ENCODE data around the gene BPIFB4.
"Not testable (repeated sequence)": the region's sequence is repeated elsewhere in the genome, so short reads cannot be mapped to it uniquely, and the experiment has no call there.

BPIFB4 gene

DNA sequence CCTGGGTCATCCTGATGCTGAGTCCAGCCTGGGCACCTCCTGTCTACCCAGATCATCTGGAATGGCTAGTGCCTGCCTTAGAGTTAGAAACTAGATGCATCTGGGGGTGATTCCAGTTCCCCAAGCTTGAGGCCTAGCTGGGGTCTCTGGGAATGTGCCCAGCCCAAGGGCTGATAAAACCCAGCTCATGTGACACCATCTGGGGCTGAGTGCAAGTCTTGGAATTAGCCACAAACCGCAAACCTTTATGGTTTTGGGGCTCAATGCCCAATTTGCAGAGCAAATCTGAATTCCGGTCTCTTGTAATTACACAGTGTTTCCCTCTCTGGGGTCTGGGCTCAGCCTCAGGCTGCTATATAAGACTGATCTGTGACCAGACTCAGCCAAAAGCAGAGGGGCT lies at the start of gene BPIFB4:
Gene BPIFB4, plus strand, starts transcription at position 385 of the 400 bp plus-strand sequence. CDS start 1,884 bp downstream, outside the sequence.
- DNase-seq: no peak

DNA sequence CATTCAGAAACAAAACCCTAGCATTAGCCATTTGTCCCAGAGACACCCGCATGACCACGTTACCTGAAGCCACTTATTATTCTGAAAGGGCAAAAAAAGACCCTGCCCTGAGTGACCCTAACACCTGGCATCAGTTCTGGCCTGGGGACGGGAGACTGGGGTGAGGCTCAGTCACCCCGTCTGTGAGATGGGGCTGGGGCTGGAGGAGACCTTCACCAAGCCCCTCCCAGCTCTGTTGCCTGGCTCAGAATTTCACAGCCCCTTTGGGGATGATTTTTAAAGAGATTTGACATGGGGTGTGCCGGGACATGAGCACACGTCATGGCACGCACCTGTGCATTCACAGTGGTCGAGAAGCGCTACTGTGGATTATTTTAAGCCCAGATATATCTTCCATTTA lies 49.4 kb upstream of the BPIFB4 start:
- no peak for DNase-seq

DNA sequence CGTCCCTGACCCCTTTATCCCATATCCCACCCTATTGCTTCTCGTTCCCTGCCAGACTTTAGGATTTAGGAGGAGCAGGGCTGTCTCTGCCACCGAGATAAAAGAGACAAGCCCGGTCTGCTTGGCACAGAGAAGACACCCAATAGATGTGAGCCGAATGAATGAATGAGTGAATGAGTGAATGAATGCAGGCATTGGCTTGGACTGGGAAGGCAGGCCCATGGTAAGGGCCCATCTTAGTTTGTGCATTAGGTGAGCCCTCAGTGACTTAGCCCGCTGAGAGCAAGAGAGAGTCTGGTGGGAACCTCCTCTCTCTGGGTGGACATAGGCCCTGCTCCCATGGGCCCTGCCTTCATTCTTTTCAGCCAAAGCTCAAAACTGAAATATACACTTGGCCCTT lies 48.9 kb upstream of the BPIFB4 start:
- DNase-seq: no peak

DNA sequence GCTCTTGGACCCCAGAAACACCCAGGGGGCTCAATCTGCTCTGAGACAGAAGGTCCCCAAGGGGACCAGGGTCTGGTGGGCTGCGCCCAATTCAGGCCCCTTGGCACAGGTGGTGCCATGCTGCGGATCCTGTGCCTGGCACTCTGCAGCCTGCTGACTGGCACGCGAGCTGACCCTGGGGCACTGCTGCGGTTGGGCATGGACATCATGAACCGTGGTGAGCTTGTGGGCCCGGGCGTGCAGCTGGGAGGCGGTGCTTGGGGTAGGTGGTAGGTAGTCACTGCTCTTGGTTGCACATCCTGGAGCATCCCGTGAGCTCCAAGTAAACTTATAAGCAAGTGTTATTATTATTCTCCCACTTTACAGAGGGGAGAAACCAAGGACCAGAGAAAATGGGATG lies 47.9 kb upstream of the BPIFB4 start, which contains the start of gene BPIFB6:
Gene BPIFB6, plus strand, starts transcription at position 118 of the 400 bp plus-strand sequence. Its CDS starts 0 bp downstream, at position 118.
- DNase-seq: no peak

DNA sequence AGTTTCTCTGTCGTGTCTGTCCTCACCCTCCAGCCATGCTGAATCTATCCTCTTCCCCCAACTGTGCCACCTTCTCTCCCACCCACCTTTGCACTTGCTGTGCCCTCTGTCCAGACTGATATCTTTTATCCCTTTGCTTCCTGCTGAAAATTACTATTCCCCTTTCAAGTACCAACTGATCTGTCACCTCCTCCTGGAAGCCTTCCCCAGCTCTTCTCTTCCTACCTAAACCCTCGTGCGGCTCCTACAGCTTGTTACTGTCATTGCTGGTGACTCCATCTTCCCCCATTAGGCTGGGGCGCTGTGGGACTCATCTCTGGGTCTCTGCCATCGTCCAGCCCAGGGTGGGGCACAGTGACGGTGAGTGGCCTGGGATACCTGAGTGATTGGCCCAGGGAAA lies 46.9 kb upstream of the BPIFB4 start:
- DNase-seq: no peak

DNA sequence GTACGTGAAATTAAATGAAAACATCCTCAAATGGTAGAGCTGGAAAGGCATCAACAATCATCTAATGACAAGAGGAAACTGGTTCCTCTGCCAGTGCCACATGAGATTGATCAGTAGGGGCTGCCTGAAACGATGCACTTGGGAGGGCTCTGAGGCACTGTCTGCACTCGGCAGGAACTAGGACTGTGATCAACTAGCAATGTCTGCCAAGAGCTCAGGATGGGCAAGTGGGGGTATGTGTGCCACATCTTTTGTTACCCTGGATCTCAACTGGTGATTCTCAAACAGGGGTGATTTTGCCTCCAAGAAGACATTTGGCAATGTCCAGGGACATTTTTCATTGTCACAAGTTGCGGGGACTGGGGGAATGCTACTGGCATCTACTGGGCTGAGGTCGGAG lies 46.1 kb upstream of the BPIFB4 start:
- no peak for DNase-seq

DNA sequence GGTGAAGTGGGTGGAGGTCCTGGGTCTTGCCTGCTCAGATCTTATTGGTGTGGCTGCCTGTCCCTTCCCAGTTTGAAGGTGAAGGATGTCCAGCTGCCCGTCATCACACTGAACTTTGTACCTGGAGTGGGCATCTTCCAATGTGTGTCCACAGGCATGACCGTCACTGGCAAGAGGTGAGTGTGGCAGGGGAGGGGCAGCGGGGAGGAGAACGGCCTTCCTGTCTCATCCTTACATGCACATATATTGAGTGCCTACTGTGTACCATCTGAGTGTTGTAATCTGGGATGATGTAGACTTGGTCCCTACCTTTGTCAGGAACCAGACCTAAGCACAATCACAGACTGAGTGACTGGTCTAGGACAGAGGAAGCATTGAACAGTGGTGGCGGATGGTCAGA lies 45.3 kb upstream of the BPIFB4 start:
- no peak for DNase-seq

DNA sequence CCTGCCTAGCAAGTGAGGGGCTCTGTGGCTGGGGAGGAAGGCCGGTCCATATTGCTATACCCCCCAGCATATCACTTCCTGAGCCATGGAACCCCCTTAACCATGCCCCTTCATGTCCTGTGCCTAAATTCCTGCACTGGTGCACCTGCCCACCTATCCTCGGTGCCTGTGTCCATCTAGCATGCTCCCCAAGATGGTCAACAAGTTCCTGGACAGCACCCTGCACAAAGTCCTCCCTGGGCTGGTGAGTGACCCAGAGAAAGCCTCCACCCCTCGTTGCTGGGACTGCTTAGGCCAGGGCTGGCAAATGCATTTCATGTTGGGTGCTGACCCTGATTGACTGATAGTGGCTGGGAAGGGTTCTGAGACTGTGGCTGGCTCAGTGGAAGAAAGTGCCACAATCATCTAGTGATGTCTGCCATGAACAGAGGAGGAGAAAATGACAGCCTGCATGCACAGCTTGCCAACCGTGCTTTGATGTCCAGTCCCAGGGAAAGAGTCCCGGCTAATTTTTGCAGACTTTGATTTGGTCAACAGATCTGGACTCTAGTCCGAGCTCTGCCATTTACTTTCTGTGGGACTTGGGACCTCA lies 44.4 kb upstream of the BPIFB4 start:
- no peak for DNase-seq

DNA sequence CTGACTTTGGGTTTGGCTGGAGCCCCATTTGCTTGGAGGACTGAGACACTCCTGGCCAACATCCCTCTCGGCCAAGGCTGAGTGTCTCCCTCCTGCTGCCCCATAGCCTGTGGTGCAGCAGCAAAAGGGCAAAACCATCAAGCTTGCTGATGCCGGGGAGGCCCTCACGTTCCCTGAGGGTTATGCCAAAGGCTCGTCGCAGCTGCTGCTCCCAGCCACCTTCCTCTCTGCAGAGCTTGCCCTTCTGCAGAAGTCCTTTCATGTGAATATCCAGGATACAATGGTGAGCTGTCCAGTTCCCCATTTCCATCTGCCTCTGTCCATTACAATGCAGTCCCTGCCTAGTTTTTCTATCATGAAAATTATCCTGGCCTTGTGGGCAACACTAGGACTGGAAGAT lies 42.0 kb upstream of the BPIFB4 start:
- DNase-seq: no peak

DNA sequence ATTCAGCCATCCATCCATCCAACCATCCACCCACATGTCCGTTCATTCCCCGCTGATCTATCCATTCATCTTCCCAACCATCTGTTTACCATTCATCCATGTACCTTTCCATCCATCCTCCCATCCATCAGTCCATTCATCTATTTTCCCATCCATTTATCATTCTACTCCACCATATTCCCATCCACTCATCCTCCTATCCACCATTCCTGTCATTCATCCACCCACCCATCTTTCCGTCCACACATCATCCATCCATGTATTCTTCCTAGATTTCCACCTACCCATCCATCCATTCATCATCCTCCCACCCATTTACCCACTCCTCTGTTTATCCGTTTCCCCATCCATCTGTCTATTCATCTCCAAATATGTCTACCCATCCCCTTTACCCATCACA lies 41.2 kb upstream of the BPIFB4 start:
- DNase-seq: no peak

DNA sequence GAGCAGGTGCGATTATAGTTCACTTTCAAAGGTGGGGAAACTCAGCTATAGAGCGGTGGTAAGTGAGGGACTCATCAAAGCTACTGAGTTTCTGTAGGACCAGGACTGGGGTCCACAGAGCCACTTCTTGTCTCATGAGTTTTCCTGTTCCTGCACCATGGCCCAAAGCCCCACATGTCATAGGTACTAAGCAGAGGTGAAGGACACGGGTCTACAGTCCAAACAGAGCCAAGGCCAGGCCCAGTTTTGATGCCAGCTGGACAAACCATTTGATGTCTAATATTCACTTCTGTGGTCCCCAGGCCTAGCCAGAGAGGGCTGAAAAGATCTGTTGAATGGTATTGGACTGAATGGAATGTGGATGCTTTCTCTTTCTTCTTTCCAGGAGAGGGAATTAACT lies 37.0 kb upstream of the BPIFB4 start:
- no peak for DNase-seq

DNA sequence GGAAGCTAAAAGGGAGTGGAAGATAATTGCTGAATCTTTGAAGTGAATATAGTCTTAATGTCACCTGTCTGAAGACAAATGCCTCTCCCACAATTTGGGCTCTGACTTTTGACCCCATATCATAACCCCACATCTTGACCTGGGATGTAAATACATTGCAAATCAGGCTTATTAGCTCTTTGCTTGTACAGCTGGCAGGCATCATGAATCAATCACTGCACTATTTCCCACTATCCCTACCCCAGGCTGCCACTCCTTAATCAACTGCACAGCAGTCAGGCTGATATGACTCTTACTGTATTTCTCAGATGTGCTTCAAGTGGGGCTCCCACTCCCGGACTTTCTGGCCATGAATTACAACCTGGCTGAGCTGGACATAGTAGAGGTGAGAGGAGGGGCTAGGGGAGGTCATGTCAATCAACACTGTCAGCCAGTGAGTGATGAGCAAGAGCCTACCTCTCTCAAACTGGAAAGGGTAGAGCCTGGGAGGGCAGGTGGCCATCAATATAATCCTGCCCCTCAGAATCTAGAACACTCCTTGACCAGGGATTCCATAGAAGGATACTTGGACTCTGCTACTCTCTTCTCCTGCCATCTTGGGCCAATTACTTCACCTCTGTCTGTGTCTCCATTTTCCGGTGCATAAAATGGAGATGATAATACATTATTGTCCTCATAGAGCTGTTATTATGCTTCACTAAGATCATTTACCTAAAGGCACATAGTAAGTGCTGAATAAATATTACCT lies 36.3 kb upstream of the BPIFB4 start:
- no peak for DNase-seq

DNA sequence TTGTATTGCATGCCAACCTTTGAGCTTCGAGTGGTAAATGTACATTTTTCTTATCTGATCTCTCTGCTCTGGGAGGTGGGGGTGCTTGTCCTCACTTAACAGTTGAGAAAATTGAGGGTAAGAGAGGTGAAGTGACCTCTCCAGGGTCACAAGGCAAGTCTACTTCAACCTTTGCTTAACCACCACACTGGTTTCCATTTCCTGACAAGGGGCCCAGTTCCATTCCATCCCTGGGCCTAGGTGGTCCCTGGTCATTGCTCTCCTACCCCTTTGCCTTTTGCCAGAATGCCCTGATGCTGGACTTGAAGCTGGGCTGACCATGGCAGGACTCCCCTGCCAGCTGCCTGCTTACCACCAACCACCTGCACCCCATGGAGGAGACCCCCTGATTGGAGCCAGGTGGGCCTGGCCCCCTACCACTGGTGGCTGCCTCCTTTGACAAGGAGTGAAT lies 35.7 kb upstream of the BPIFB4 start:
- no peak for DNase-seq

DNA sequence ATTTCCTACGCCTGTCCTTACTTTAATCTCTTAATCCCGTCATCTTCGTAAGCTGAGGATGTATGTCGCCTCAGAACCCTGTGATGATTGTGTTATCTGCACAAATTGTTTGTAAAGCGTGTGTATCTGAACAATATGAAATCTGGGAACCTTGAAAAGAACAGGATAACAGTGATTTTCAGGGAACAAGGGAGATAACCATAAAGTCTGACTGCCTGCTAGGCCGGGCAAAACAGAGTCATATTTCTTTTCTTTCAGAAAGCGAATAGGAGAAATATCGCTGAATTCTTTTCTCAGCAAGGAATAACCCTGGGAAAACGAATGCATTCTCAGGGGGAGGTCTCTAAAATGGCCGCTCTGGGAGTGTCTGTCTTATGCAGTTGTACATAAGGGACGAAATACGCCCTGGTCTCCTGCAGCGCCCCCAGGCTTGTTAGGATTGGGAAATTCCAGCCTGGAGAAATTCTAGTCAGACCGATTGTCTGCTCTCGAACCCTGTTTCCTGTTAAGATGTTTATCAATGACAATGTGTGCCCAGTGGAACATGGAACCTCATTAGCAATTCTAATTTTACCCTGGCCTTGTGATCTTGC lies 34.2 kb upstream of the BPIFB4 start:
- not testable (repeated sequence) for DNase-seq

DNA sequence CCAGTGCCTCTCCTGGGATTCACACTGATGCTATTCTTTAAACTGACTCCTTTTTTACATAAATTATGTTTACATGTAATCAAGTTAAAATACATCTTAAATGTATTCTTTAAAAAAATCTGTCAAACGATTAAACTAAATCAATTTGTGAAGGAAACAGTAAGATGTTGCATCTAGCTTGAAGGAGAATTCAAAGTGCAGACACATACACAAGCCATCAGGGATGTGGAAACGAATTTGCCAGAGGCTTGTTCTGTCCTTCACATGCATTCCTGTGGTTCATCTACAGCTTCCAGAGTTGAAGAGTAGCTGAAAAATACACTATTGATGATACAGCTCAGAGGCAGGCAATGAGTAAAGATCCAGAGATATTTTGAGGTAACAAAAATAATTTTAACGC lies 33.0 kb upstream of the BPIFB4 start:
- no peak for DNase-seq

DNA sequence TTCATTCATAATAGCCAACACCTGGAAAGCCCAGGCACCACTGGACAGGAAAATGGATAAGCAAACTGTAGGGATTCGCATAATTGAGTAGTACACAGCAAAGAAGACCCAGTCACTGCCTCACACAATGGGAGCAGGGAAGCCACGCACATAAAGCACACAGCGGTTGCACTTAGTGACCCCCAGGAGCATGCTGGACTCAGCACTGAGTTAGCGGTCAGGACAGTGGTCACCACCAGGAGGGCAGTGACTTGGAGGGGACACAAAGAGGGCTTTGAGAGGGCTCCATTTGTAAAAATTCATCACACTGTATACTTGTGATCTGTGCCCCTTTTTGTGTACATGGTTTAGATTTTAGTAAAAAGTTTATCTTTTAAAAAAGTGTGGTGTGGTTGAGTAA lies 28.1 kb upstream of the BPIFB4 start:
- DNase-seq: no peak

DNA sequence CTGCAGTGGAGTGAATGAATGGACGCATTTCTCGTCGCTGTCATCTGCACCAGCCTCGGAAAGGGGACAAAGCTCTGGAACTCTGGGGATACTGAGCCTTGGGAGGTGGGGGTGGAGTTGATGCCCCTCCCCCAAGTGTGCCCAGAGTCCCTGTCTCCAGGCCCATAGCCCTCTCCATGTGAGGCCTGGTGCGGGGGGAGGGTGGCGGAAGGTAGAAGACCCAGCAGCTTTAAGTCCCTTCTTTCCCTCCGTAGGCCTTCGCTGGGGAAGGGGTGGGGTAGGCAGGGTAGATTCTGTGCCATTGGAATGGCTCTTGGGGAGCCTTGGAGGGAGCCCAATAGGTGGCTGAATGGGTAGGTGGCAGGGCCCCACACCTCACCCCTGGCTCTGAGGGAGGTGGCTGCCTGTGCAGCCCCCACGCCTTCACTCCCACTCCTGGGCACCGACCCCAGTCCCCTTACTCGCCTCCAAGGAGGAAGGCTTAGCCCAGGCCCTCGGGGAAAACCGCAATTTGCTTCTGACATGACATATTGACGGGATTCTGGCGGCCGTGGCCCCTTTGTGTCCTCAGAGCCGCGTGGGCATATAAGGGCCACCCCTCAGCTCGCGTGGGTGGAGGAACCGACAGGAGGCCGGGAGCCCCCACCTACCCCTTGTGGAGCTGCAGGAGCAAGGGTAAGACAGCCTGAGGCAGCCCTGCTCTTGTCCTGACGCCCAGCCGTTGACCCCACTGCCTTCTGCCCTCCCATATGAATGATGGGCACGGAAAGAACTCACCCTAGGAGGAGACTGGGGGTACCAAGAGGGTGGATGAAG lies 25.9 kb upstream of the BPIFB4 start, which contains the start of gene BPIFB3:
Gene BPIFB3, plus strand, starts transcription at position 613 of the 816 bp plus-strand sequence. CDS start 1,533 bp downstream, outside the sequence.
- no peak for DNase-seq

DNA sequence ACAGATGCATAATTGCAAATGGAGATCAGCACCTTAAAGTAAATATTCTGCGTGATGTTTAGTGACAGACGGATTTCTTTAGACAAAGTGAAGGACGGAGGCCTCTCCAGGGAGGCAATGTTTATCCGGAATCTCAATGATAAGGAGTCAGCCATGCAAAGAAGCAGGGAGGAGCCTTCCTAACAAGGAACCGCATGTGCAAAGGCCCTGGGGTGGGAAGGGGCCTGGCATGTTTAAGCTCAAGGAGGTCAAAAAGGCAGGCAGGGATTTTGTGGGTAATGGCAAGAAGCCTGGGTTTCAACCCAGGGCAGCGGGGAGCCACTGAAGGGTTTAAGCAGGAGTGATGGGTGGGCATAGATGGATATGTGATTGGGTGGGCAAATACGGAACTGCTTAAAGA lies 25.1 kb upstream of the BPIFB4 start:
- DNase-seq: no peak

DNA sequence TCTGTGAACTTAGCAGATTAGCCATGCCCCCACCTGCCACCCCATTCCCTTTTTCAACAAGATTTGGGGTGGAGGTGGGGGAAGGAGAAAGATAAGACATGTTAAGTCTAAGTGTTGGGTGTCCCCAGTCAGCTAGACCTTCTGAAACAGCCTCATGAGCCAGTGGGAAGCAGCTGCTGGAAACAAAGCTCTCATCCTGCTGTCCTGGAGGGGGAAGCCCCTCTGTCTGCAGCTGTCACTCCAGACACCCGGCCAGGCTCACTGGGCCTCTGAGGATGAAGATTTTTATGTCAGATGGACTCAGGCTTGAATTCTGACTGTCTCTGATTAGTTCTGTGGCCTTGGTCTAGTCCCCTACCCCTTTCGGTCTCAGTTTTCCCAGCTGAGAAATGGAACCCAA lies 24.7 kb upstream of the BPIFB4 start:
- DNase-seq: no peak

DNA sequence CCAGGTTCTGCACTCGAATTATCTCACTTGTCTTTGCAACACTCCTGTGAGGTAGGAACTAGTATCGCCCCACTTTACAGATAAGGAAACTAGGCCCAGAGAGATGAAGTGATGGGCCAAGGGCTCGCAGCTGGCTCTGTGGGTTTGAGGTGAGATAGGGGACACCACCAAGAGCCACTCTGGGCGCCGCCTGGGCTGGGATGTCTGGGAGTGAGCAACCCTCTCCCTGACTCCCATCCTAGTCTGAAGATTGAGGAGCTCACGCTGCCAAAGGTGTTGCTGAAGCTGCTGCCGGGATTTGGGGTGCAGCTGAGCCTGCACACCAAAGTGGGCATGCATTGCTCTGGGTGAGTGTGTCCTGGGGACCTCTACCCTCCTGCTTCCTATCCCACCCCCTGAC lies 20.3 kb upstream of the BPIFB4 start:
- no peak for DNase-seq

DNA sequence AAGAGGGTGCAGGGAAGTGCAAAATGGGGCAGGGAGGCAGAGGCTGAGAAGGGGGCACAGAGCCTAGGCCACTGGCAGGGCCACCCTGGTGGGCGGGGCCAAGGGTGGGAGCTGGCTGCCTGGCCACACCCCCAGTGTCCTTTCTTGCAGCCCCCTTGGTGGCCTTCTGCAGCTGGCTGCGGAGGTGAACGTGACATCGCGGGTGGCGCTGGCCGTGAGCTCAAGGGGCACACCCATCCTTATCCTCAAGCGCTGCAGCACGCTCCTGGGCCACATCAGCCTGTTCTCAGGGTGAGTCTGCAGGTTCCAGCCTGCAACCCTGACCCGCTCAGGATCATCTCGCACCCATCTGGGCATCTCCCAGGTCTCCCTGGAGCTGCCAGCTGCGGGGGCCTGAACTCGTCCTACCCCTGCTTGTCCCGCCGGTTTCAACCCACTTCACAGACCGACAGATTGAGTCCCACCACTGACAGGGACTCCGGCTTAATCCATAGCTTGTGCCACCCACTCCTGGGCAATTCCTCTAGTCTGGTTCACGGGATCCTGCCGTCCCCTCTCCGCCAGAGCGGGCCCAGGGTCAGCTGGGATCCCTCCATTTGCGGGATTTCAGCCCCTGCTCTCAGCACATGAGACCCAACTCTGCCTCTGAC lies 19.6 kb upstream of the BPIFB4 start:
- DNase-seq: no peak

DNA sequence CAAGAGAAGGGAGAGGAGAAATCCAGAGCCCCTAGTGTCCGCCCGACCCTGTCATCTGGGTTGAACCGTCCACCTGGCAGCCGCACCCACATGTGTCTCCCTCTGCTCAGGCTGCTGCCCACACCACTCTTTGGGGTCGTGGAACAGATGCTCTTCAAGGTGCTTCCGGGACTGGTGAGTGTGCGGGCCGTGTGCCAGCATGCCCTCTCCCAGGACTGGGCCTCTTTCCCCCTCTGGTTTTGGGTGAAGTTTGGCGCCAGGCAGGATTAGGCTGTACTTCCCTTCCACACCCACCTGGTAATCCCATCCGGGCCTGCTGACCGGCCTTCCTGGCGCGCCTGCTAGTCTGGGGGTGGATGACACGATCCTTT lies 17.8 kb upstream of the BPIFB4 start:
- DNase-seq: no peak
